Measurements from ENCODE around the gene AHR. TPM values are rescaled to one million over a fixed set of nuclear protein-coding genes. Genes with fewer than 3 reads are reported as not detected.
"Not testable (repeated sequence)": the region's sequence is repeated elsewhere in the genome, so short reads cannot be mapped to it uniquely, and the experiment has no call there.

Gene AHR
- total and polyA plus RNA-seq, 8 donors, result 8.7 to 136 (median 43.1) TPM

DNA sequence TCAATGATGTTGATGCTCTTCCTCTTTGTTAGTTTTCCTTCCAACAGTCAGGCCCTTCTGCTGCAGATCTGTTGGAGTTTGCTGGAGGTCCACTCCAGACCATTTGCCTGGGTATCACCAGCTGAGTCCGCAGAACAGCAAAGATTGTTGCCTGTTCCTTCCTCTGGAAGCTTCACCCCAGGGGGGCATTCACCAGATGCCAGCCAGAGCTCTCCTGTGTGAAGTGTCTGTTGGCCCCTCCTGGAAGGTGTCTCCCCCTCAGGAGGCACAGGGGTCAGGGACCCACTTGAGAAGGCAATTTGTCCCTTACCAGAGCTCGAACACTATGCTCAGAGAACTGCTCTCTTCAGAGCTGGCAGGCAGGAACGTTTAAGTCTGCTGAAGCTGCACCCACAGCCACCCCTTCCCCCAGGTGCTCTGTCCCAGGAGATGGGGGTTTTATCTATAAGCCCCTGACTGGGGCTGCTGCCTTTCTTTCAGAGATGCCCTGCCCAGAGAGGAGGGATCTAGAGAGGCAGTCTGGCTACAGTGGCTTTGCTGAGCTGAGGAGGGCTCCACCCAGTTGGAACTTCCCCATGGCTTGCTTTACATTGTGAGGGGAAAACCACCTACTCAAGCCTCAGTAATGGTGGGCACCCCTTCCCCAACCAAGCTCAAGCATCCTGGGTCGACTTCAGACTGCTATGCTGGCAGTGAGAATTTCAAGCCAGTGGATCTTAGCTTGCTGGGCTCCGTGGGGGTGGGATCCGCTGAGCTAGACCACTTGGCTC, 55.4 kb downstream of the AHR start:
- DNase-seq; H3K27me3 ChIP-seq; H3K36me3 ChIP-seq; H3K4me3 ChIP-seq; H3K4me1 ChIP-seq; H3K27ac ChIP-seq; intact Hi-C loops (cut with DNase I; ENCODE audit: low total_unique reads): not testable (repeated sequence)
- H3K9me3 ChIP-seq, result peaks cover 0 to 12% (median 5%) of the 10 kb centered on the region in 4 donors
- 89 to 93% (median 91%) methylated on average over 4 to 6 of the region's 6 CpGs for whole genome bisulfite sequencing, 5 donors

DNA sequence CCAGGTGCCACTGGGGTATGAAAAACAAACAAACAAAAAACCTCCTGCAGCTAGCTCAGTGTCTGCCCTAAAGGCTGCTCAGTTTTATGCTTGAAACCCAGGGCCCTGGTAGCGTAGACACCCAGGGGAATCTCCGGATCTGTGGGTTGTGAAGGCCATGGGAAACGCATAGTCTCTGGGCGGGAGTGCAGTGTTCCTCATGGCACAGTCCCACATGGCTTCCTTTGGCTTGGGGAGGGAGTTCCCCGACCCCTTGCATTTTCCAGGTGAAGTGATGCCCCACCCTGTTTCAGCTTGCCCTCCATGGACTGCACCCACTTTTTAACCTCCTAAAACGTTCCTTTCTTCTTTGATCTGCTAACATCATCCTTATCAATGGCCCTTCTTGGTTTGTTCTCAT, 56.0 kb downstream of the AHR start:
- WGBS, 5 donors, result 82 to 89% (median 86%) methylated on average over 6 of the region's 6 CpGs
- Histone ChIP-seq H3K27me3 (no peaks in the 10 kb centered on the region), H3K4me3 (no peak overlapping the region), H3K4me1 (no peaks in the 10 kb centered on the region), H3K9me3 (peaks cover 0 to 10% (median 4%) of the 10 kb centered on the region in 4 donors), H3K36me3 (peaks cover 0 to 6% (median 0%) of the 10 kb centered on the region in 4 donors), H3K27ac (no peak overlapping the region)
- TF ChIP-seq POLR2A (IDR thresholded peaks at IDR 0.05) (no peak), POLR2AphosphoS5 (IDR thresholded peaks at IDR 0.05) (no peak), EP300 (IDR thresholded peaks at IDR 0.05) (no peak)
- TF ChIP-seq, protein P1, sequence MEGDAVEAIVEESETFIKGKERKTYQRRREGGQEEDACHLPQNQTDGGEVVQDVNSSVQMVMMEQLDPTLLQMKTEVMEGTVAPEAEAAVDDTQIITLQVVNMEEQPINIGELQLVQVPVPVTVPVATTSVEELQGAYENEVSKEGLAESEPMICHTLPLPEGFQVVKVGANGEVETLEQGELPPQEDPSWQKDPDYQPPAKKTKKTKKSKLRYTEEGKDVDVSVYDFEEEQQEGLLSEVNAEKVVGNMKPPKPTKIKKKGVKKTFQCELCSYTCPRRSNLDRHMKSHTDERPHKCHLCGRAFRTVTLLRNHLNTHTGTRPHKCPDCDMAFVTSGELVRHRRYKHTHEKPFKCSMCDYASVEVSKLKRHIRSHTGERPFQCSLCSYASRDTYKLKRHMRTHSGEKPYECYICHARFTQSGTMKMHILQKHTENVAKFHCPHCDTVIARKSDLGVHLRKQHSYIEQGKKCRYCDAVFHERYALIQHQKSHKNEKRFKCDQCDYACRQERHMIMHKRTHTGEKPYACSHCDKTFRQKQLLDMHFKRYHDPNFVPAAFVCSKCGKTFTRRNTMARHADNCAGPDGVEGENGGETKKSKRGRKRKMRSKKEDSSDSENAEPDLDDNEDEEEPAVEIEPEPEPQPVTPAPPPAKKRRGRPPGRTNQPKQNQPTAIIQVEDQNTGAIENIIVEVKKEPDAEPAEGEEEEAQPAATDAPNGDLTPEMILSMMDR (IDR thresholded peaks at IDR 0.05), result no peak
- intact Hi-C loops (cut with DNase I; ENCODE audit: low total_unique reads), result no loop called here
- no peak for DNase-seq

DNA sequence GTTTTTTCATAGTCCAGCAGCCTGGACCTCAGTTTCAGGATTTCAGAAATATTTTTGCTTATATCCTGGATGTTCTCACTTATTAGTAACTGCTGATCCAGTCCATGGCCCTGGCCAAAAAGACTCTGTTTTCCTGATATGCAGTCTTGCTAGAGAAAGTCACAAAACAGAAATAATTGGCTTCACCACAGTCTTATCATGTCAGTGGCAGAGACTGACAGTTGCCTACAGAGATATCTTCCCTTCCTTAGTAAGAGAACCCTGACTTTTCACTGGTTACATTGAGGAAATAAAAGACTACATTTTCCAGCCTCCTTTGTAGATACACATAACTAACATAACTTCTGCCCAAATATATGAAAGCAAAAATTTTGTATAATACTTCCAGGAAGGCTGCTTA, 56.6 kb downstream of the AHR start:
- TF ChIP-seq, protein P1 (IDR thresholded peaks at IDR 0.05), result no peak
- TF ChIP-seq EP300 (IDR thresholded peaks at IDR 0.05) (no peak), POLR2A (IDR thresholded peaks at IDR 0.05) (no peak), POLR2AphosphoS5 (IDR thresholded peaks at IDR 0.05) (no peak)
- H3K4me1 ChIP-seq, result no peaks in the 10 kb centered on the region
- H3K4me3 ChIP-seq, result no peak overlapping the region
- no peaks in the 10 kb centered on the region for H3K27me3 ChIP-seq
- intact Hi-C loops (cut with DNase I; ENCODE audit: low total_unique reads), result no loop called here
- H3K9me3 ChIP-seq, result peaks cover 0 to 9% (median 4%) of the 10 kb centered on the region in 4 donors
- no peak for DNase-seq
- H3K36me3 ChIP-seq, result peaks cover 0 to 6% (median 0%) of the 10 kb centered on the region in 4 donors
- H3K27ac ChIP-seq, result no peak overlapping the region

DNA sequence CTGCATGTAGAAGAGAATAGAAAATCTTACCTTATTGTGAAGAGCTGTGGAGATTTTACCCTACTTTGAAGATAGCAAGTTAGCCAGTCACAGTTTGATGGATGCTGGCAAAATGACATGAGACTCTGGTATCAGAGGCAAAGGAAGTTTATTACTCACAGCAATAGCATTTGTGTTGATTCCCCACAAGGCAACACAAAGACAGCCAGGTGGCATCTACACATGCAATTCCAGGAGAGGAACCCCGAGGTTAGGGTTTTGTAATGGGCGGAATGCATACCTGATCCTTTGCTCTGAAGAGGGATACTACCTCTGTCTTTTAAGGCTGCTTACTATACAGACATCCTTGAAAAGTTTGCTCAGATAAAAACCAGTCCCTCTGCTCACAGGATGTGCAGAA, 59.5 kb downstream of the AHR start:
- intact Hi-C loops (cut with DNase I; ENCODE audit: low total_unique reads), result no loop called here
- no peak for DNase-seq
- TF ChIP-seq POLR2A (IDR thresholded peaks at IDR 0.05) (no peak), POLR2AphosphoS5 (IDR thresholded peaks at IDR 0.05) (no peak), EP300 (IDR thresholded peaks at IDR 0.05) (no peak)
- TF ChIP-seq, protein P1 (IDR thresholded peaks at IDR 0.05), result no peak
- no peaks in the 10 kb centered on the region for H3K36me3 ChIP-seq
- H3K27ac ChIP-seq, result no peak overlapping the region
- peaks cover 0 to 5% (median 0%) of the 10 kb centered on the region in 4 donors for H3K9me3 ChIP-seq
- 89 to 100% (median 97%) methylated on average over 2 of the region's 2 CpGs for WGBS, 5 donors
- no peaks in the 10 kb centered on the region for H3K4me1 ChIP-seq
- no peak overlapping the region for H3K4me3 ChIP-seq
- no peaks in the 10 kb centered on the region for H3K27me3 ChIP-seq

DNA sequence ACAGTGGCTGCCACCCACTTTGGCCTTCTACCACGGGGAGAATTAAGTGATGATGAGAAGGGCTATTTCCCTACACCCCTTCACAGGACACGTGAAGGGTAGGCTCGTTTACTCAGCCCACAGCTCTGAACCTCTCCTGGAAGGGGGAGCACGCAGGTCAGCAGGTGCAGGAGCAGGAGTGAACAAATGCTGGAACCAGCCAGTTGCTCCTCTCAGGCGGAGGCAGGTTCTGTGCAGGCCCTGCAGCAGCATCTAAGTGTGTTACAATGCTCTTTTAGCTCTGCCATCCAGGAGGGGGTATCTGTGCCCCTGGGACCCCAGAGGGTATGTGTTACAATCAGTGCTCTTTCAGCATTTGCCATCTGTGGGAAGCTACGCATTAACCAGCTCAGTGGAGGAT, 61.2 kb downstream of the AHR start:
- intact Hi-C loops (cut with DNase I; ENCODE audit: low total_unique reads), result no loop called here
- no peak overlapping the region for H3K4me3 ChIP-seq
- TF ChIP-seq POLR2A (IDR thresholded peaks at IDR 0.05) (no peak), POLR2AphosphoS5 (IDR thresholded peaks at IDR 0.05) (no peak), EP300 (IDR thresholded peaks at IDR 0.05) (no peak)
- TF ChIP-seq, protein P1 (IDR thresholded peaks at IDR 0.05), result no peak
- no peaks in the 10 kb centered on the region for H3K36me3 ChIP-seq
- WGBS, 5 donors, result 89 to 96% (median 94%) methylated on average over 6 of the region's 6 CpGs
- no peak overlapping the region for H3K27ac ChIP-seq
- no peaks in the 10 kb centered on the region for H3K27me3 ChIP-seq
- no peak for DNase-seq
- no peaks in the 10 kb centered on the region for H3K4me1 ChIP-seq
- peaks cover 0 to 5% (median 0%) of the 10 kb centered on the region in 4 donors for H3K9me3 ChIP-seq

Data from stomach (tissue), 9 donors.